Measurements from ENCODE around the gene UNKL.

UNKL gene

GRCh38 chr16:1349951-1350350 lies 64.6 kb downstream of the UNKL start:
- no peak for DNase-seq

- no peak for DNase-seq
These were observed 65.2 kb downstream of the UNKL start for GRCh38 chr16:1349351-1349750.

GRCh38 chr16:1348926-1349325 lies 65.6 kb downstream of the UNKL start:
- no peak for DNase-seq

- DNase-seq = no peak
These were observed 66.1 kb downstream of the UNKL start for GRCh38 chr16:1348441-1348840.

GRCh38 chr16:1347962-1348361 lies 66.5 kb downstream of the UNKL start:
- DNase-seq = no peak

- DNase-seq = no peak
These were observed 67.1 kb downstream of the UNKL start for GRCh38 chr16:1347286-1347855.

- DNase-seq = no peak
These were observed 67.8 kb downstream of the UNKL start for GRCh38 chr16:1346422-1347285.

GRCh38 chr16:1345651-1346421 lies 68.7 kb downstream of the UNKL start:
- no peak for DNase-seq

- DNase-seq = no peak
These were observed 69.4 kb downstream of the UNKL start for GRCh38 chr16:1345087-1345486.

GRCh38 chr16:1344499-1344898 lies 70.0 kb downstream of the UNKL start:
- DNase-seq = no peak

GRCh38 chr16:1343428-1344242 lies 70.9 kb downstream of the UNKL start:
- DNase-seq = peak in 1 of 3 donors; percentile 20

GRCh38 chr16:1342526-1343427 lies 71.7 kb downstream of the UNKL start:
- peak; percentile 96 to 97 (median 96) for DNase-seq

GRCh38 chr16:1341495-1342420 lies 72.7 kb downstream of the UNKL start:
- DNase-seq = no peak

GRCh38 chr16:1340730-1341494 lies 73.6 kb downstream of the UNKL start:
- no peak for DNase-seq

- no peak for DNase-seq
These were observed 75.4 kb downstream of the UNKL start for GRCh38 chr16:1338855-1339675.

GRCh38 chr16:1338119-1338730 lies 76.3 kb downstream of the UNKL start:
- peak in 2 of 3 donors; percentile 25 to 64 for DNase-seq

- DNase-seq = no peak
These were observed 77.0 kb downstream of the UNKL start for GRCh38 chr16:1337486-1337885.

- DNase-seq = no peak
These were observed 77.9 kb downstream of the UNKL start for GRCh38 chr16:1336619-1337018.

All from suppressor macrophage treated with lipopolysaccharide for 1 hour (primary cell).